Neutrophil (primary cell): ENCODE results near the gene BRCC3.

Experiments
- H3K27ac ChIP-seq: fragments of 200-600 bp; sonication (generic); 2 replicates; pipeline ENCODE4 v1.5.1; 2016; ENCODE audit warnings: mild to moderate bottlenecking, moderate library complexity
- H3K27me3 ChIP-seq: fragments of 200-600 bp; sonication (generic); 2 replicates; pipeline ENCODE4 v1.6.0; 2016; ENCODE audit warnings: mild to moderate bottlenecking
- H3K36me3 ChIP-seq: fragments of 200-600 bp; sonication (generic); 2 replicates; pipeline ENCODE4 v1.5.1; 2017
- H3K4me1 ChIP-seq, 2 experiments: fragments of 200-600 bp in 1 of 2; sonication (generic) in 1 of 2; 1 replicate in 1 of 2; 2 replicates in 1 of 2; pipeline versions ENCODE4 v1.5.1 to v1.6.1; 2013 to 2016; ENCODE audit warnings: low read depth in 1 of 2, low read length in 1 of 2, mild to moderate bottlenecking in 1 of 2, moderate library complexity in 1 of 2; ENCODE audit not compliant: control insufficient read depth in 1 of 2, insufficient read depth in 1 of 2
- H3K4me3 ChIP-seq, 2 experiments: fragments of 200-600 bp in 1 of 2; sonication (generic) in 1 of 2; 1 replicate in 1 of 2; 2 replicates in 1 of 2; pipeline ENCODE4 v1.5.1; 2013 to 2016; ENCODE audit warnings: low read depth in 1 of 2, low read length in 1 of 2, mild to moderate bottlenecking in 1 of 2, moderate library complexity in 1 of 2
- H3K9me3 ChIP-seq: fragments of 200-600 bp; sonication (generic); 2 replicates; pipeline ENCODE4 v1.5.1; 2016
- TF ChIP-seq, protein P1 (sequence below): fragments of 200-600 bp; sonication (generic); IDR thresholded peaks from 2 replicates; pipeline ENCODE4 v1.5.1; 2016; ENCODE audit warnings: antibody characterized with exemption

The BRCC3 gene

DNA sequence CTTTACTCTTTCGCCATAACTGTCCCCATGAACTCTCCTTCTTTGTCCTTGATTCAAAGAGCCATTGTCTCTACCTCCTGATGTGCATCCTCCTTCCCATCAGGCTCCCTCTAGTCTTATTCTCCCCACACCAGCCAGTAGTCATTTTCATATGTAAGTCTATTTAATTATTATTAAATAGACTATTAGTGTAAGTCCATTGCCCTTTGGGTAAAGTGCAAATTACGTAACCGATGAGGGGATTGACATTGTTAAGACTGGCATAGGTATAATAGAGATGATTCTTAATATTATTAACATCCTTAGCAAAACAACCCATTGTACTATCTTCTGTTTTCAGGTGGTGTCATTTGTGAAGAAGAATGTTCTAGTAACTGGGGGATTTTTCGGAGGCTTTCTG is 17.1 kb upstream of the BRCC3 start:
- Histone ChIP-seq H3K4me3 (no peak overlapping the region), H3K27ac (no peak overlapping the region), H3K9me3 (no peaks in the 10 kb centered on the region), H3K27me3 (no peaks in the 10 kb centered on the region), H3K4me1 (peaks cover 6 to 7% of the 10 kb centered on the region in 2 experiments), H3K36me3 (no peaks in the 10 kb centered on the region)
- TF ChIP-seq, protein P1, sequence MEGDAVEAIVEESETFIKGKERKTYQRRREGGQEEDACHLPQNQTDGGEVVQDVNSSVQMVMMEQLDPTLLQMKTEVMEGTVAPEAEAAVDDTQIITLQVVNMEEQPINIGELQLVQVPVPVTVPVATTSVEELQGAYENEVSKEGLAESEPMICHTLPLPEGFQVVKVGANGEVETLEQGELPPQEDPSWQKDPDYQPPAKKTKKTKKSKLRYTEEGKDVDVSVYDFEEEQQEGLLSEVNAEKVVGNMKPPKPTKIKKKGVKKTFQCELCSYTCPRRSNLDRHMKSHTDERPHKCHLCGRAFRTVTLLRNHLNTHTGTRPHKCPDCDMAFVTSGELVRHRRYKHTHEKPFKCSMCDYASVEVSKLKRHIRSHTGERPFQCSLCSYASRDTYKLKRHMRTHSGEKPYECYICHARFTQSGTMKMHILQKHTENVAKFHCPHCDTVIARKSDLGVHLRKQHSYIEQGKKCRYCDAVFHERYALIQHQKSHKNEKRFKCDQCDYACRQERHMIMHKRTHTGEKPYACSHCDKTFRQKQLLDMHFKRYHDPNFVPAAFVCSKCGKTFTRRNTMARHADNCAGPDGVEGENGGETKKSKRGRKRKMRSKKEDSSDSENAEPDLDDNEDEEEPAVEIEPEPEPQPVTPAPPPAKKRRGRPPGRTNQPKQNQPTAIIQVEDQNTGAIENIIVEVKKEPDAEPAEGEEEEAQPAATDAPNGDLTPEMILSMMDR = no peak

DNA sequence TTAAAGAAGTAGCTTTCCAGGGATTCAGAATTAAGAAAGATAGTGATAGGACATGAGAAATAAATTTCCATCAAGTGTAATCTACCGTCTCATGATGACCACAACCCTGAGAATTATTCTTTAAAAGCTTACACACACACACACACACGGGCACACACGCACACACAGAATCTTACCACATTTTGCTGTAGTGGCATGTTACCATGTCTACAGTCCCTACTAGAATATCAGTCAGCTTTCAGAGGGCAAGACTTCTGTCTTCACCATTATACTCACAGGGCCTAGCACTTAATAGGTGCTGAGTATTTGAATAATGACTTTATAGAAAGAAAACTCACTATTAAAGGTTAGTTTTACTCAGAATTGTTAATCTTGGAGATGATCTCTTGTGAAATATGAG is 15.8 kb upstream of the BRCC3 start:
- Histone ChIP-seq H3K9me3 (no peaks in the 10 kb centered on the region), H3K4me1 (peaks cover 6 to 7% of the 10 kb centered on the region in 2 experiments), H3K36me3 (no peaks in the 10 kb centered on the region), H3K27me3 (no peaks in the 10 kb centered on the region), H3K27ac (no peak overlapping the region), H3K4me3 (no peak overlapping the region)
- TF ChIP-seq, protein P1 = no peak

DNA sequence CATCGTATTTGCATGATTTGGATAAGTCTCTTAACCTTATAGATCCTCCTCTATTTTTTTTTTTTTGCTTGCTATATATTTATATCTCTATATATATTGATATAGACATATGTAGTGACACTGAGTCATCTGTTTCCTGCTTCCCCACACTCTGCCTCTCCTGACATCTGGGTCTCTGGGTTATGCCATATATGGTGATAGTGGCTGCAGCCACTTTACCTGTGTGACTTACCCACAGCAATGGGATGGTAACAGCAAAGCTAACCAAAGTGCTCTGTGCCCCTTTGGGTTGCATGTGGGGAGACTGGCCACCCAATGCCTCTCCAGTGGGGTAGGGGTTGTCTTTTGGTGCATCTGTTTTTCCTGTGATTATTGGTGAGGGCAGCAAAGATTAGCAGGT is 14.8 kb upstream of the BRCC3 start:
- H3K27me3 ChIP-seq = no peaks in the 10 kb centered on the region
- H3K4me3 ChIP-seq = no peak overlapping the region
- H3K9me3 ChIP-seq = no peaks in the 10 kb centered on the region
- H3K27ac ChIP-seq = no peak overlapping the region
- H3K4me1 ChIP-seq = peaks cover 6 to 7% of the 10 kb centered on the region in 2 experiments
- H3K36me3 ChIP-seq = no peaks in the 10 kb centered on the region
- TF ChIP-seq, protein P1 = no peak

DNA sequence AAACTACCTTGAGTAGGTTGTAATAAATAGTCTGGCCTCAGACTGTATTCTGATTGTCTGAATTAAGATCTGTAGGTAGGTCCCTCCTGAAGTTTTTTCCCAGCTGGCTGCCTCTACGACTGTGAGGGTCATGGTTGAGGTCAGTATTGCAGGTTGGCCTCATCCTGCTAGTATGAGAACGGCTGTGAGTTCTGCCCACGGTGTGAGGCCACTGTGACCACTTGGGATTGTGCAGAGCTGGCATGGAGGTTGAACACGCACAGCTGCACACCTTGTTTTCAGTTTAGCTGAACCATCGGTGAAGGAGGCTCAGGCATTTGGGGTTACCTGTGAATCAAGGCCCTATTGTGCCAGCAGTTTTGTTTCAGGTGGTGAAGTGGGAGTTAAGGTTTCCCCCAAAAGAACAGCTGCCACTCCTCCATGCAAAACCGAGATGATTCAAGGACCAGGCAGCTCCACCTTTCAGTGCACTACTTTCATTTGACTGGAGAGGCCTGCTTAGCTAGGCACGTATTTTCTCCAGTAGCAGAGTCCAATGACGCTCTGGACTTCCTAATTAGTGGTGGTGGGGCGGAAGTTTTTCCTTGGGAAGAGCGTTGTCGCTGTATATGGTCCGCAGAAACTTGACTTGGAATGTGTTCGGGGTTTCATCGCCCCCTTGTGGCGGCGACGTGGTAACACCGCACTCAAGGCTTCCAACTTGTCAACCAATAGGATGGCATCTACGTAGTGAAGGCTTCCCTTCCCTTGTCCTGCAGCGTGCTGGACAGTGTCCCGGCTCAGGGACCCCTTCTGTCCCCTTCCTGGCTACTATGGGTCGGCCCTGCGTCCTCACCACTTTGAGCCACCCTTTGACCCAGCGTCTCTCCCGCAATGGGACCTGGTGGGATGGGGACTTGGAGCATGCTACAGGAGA is 14.2 kb upstream of the BRCC3 start:
- H3K4me3 ChIP-seq = peak overlapping the region in 1 of 2 experiments; percentile 17
- no peak overlapping the region for H3K27ac ChIP-seq
- H3K27me3 ChIP-seq = no peaks in the 10 kb centered on the region

DNA sequence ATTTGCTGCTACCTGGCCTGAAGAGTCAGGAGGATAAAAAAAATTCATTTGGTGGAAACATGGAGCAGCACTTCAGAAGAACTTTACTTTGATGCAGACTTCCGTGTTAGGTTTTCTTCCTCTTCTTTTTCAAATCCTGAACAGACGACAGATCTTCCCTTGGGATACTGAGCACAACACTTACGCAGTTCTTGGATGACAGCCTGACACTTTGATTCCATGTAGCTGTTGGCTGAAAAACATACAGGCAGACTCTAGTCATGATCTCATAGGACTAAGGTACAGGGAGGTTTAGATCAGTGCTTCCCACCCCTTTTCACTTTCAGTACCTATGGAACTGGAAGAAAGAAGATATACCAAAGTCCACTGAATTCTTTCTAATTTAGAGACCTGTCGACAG is 9.5 kb upstream of the BRCC3 start:
- Histone ChIP-seq H3K9me3 (no peaks in the 10 kb centered on the region), H3K27me3 (no peaks in the 10 kb centered on the region), H3K4me3 (no peak overlapping the region), H3K36me3 (no peaks in the 10 kb centered on the region), H3K4me1 (peaks cover 6 to 7% of the 10 kb centered on the region in 2 experiments), H3K27ac (no peak overlapping the region)
- TF ChIP-seq, protein P1 = no peak

More for the DNA sequence above, 14.2 kb upstream of the BRCC3 start:
- no peaks in the 10 kb centered on the region for H3K36me3 ChIP-seq
- TF ChIP-seq, protein P1 = peak; percentile 85
- peaks cover 6 to 7% of the 10 kb centered on the region in 2 experiments for H3K4me1 ChIP-seq
- H3K9me3 ChIP-seq = no peaks in the 10 kb centered on the region
